NCI-H446 (cell line): ENCODE results near the gene UPP1.
A peak's percentile ranks its signal among the peaks of the same experiment; 100 is the strongest.
"Not testable (repeated sequence)": the region's sequence is repeated elsewhere in the genome, so short reads cannot be mapped to it uniquely, and the experiment has no call there.

Experiments used
- DNase-seq, 2 experiments: peaks; one replicate each; lab custom pipeline; 2025; lab: John Stamatoyannopoulos, UW

UPP1 gene

DNA sequence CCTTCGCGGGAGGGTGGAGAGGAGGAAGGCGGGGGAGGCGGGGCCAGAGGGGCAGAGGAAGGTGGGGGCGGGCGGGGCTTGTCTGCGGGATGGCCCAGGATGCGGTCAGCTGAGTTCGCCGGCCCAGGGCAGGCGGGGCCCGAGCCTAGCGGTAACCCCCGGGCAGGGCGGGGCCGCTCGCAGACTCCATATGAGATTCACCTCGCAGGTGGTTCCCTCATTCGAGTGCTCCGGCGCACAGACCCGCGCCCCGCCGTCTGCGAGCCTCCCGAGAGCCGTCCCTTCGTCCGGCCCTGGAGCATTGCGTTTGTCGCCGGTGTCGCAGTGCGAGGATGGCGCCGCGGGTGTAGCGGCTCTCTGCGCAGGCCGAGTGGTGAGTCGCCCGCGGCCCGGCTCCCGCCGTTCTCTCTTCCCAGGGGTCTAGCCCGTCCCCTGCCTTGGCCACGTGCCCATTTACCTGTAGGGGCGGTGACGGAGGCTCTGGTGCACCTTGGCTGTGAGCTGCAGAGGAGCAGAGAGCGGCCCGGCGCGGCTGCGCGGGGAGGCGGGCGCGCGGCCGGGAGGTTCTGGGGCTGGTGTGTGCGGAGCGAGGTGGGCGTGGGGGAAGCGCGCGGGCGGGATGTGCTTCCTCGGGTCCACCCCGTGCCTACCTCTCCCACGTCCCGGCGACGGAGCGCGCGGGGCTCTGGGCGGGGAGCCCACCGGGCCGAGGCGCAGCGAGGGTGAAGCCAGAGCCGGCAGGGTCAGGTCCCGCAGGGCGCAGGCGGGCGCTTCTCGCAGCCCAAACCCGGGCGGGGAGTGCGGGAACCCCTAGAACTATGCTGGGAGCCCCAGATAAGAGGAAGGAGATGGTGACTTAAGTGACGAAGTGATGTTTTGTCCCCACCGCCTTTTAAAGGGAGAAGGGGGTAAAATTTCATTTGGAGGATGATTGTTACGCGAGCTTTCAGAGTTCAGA, at the start of gene UPP1:
Gene UPP1 (plus strand): TSS at position 220 of the 958 bp plus-strand sequence. CDS start 5,519 bp downstream, outside the sequence.
- peak in 1 of 2 experiments; percentile 23 for DNase-seq

GRCh38 chr7:48040944-48041652, 48.0 kb upstream of the UPP1 start:
- no peak for DNase-seq

- DNase-seq = no peak
These were observed 47.5 kb upstream of the UPP1 start for GRCh38 chr7:48041653-48041970.

DNA sequence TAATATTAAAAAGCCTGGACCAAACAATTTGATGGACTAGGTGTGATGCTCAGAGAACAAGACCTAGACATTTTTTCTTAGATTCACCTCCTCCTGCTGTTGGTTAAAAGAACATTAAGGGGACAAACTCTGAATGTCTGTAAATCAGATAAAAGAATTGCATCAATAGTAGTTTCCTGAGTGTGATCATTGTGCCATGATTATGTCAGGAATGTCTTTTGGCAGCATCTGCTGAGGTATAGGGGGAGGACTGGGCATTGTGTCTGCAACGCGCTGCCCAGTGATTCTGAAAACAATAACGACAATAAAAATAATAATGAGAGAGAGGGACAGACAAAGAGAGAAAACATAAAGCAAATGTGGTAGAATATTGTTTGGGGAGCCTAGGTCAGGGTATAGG, 46.8 kb upstream of the UPP1 start:
- no peak for DNase-seq

DNA sequence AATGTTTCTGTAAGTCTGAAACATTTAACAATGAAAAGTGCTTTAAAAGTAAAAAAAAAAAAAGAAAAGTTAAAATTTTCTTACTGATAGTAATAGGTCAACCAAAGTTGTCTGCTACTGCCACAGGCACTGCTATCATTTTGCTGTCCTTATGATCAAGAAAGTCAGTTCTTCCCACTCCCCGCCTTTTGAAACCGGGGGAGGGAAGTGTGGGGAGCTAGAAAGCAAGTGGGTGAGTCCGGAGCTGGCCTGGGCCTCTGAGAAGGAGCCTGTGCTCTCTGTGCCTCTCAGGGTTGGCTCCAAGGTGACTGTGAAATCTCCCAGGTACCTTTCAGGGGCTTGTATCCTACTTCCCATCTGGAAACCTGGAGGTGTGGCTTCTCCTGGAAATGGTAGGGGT, 46.4 kb upstream of the UPP1 start:
- no peak for DNase-seq

- no peak for DNase-seq
These were observed 43.8 kb upstream of the UPP1 start for GRCh38 chr7:48045195-48045765.

- no peak for DNase-seq
These were observed 42.6 kb upstream of the UPP1 start for GRCh38 chr7:48046458-48046857.

GRCh38 chr7:48048113-48048512, 41.0 kb upstream of the UPP1 start:
- DNase-seq = no peak

DNA sequence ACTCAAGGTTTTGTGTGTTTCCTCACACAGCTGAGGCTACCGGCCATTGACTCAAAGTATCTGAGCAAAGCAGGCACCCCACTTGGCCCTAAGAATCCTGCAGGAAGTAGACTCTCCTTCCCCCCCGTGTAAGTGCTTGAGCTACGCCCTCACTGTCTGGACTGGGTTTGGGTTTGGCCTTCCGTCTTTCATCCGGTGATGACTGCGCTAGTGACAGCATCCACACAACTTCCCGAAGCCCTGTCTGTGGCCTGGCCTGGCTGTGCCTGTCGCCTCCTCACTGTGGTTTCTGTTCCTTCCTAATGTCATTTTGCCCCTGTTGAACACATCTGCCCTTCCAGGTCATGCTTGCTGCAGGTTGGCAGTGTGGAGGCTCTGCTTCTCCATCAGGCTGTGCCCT, 39.2 kb upstream of the UPP1 start:
- DNase-seq = no peak

DNA sequence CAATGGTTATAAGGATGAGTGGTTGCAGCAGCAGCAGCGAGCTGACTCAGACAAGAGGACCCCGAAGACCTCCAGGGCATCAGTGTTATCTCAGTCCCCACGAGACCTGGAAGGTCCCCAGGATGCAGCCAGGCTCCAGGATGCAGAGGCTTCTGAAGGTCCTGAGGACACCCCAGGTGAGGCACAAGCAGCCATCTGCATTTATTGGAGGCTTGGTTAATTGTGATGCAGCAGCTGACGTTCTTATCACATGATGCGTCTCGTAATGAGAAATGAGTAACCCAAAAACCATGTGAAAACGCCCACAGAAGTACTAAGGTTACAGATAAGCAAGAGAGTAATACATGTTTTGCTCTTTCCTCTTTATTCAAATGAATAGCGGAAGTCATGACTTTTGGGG, 36.3 kb upstream of the UPP1 start:
- no peak for DNase-seq

- DNase-seq = no peak
These were observed 35.3 kb upstream of the UPP1 start for GRCh38 chr7:48053736-48054135.

DNA sequence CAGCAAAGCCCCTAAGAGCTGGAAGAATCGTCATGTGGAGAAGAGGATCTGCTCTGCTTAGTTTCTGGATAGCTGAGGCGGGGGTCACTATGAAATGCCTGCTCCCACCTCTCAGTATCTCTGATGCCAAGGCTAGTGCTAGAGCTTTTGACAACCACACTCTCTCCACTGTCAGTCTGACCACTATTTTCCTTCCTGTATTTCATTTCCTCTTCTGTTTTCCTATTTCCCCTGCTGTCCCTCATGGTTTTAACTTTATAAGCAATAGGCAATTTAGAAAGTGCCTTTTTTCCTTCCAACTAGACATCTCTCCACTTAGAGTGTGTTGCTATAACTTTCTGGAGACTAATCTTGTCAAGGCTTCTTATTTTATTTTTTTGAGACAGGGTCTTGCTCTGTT, 30.1 kb upstream of the UPP1 start:
- DNase-seq = no peak

DNA sequence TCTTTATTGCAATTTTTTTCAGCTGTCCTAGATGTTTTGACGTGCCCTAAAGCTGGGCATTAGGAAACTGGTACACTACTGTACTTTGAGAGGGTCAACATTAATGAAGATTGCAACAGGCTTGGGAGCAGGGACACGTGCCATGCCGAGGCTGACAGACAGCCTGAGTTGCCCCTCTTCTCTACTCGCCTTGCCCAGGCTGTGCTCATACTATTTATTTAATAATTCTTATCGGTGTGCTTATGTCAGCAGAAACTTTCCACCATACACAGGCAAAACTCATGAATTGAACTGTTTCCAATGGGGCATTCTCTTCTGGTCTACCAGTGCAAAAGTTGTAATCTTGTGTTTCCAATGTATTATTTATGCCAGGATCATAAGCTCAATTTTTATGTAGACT, 29.4 kb upstream of the UPP1 start:
- no peak for DNase-seq

DNA sequence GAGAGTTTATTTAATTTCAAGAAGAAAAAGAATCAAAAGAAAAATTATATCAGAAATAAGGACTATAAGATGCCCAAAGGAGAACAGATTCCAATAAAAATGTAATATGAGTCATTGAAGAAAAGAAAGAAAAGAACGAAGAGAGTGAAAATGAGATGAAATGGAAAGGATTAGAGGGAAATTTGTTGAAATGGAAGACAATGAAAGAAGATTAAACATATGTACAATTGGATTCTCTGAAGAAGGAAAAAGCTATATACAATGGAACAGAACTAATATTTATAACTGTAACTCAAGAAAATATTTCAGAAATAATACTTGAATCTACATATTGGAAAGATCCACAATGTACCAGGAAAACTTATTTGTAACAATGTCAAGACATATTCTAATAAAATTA, 25.1 kb upstream of the UPP1 start:
- DNase-seq = no peak

GRCh38 chr7:48067475-48067874, 21.6 kb upstream of the UPP1 start:
- no peak for DNase-seq

- no peak for DNase-seq
These were observed 14.8 kb upstream of the UPP1 start for GRCh38 chr7:48074204-48074654.

DNA sequence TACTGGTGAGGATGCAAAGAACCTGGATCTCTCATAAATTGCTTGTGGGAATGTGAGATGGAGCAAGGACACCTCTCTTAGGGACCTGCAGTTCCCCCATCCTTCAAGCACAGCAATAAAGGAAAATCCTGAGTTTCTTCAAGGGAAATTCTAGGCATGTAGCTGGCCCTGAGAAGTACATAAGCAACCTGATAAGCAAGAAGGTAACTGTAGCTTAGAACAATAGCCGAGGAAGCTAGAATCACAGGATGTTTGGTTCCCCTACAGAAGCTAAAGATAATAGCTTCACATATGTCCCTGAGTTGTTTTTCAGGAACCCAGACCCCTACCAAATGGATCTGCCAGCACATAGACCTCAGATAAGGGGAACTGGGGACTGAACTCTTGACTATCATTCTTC, 11.6 kb upstream of the UPP1 start:
- DNase-seq = no peak

GRCh38 chr7:48078470-48078869, 10.6 kb upstream of the UPP1 start:
- peak; percentile 5 to 20 for DNase-seq

- not testable (repeated sequence) for DNase-seq
These were observed 6.7 kb upstream of the UPP1 start for GRCh38 chr7:48082378-48082777.

GRCh38 chr7:48083114-48083830, 5.8 kb upstream of the UPP1 start:
- no peak for DNase-seq

DNA sequence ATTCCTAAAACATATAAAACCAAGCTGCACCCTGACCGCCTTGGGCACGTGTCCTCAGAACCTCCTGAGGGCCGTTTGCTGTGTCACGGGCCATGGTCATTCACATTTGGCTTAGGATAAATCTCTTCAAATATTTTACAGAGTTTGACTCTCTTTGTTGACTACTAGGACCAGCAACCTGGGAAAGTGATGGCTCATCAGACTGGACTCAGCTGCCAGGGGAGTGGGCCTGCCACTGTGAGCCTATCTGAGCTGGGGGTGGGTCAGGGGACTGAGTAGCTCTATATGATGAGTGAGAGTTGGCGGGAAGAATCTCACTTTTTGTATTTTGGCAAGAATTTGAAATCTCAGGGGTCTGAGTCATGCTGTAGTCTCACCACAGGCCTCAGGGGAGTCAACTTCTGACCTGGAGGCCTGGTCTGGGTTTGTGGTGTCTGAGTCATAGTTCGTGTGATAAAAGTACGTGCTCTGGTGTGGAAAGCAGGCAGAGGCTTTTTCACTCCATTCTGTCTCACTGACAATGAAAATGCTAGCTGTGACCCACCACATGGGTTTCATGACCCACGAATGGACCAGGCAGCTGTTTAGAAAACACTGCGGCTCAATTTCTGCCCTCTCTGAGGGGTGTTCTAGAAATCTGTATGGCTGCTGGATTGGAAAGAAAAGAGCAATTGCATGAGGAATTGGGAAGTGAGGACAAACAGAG, 4.2 kb upstream of the UPP1 start:
- DNase-seq = no peak

- DNase-seq = no peak
These were observed 3.7 kb upstream of the UPP1 start for GRCh38 chr7:48085433-48085791.
